T1000 (cell line): ENCODE measurements around the gene DSG3.

ENCODE experiments used
- DNase-seq: peaks from one replicate; lab custom pipeline; 2025; ENCODE audit warnings: mixed read lengths; lab: John Stamatoyannopoulos, UW

The DSG3 gene

GRCh38 chr18:31447530-31448191, at the start of gene DSG3:
DSG3 (plus strand) TSS chr18:31447741; CDS start chr18:31447878, 137 bp downstream.
- no peak for DNase-seq

GRCh38 chr18:31398191-31398590, 49.4 kb upstream of the DSG3 start:
- no peak for DNase-seq

- DNase-seq = peak; percentile 10
Observed at GRCh38 chr18:31399306-31400032, 48.1 kb upstream of the DSG3 start.

GRCh38 chr18:31401156-31402025, 46.1 kb upstream of the DSG3 start:
- no peak for DNase-seq

- no peak for DNase-seq
Observed at GRCh38 chr18:31402026-31402373, 45.5 kb upstream of the DSG3 start.

- DNase-seq = no peak
Observed at GRCh38 chr18:31403409-31403808, 44.1 kb upstream of the DSG3 start.

- DNase-seq = no peak
Observed at GRCh38 chr18:31407649-31408048, 39.9 kb upstream of the DSG3 start.

- no peak for DNase-seq
Observed at GRCh38 chr18:31409276-31409675, 38.3 kb upstream of the DSG3 start.

- no peak for DNase-seq
Observed at GRCh38 chr18:31410716-31411483, 36.6 kb upstream of the DSG3 start.

GRCh38 chr18:31413137-31413536, 34.4 kb upstream of the DSG3 start:
- no peak for DNase-seq

- DNase-seq = no peak
Observed at GRCh38 chr18:31417850-31418249, 29.7 kb upstream of the DSG3 start.

GRCh38 chr18:31419457-31419932, 28.0 kb upstream of the DSG3 start:
- no peak for DNase-seq

GRCh38 chr18:31420032-31420431, 27.5 kb upstream of the DSG3 start:
- no peak for DNase-seq

GRCh38 chr18:31420524-31420923, 27.0 kb upstream of the DSG3 start:
- no peak for DNase-seq

GRCh38 chr18:31424383-31424988, 23.1 kb upstream of the DSG3 start:
- no peak for DNase-seq

- no peak for DNase-seq
Observed at GRCh38 chr18:31426021-31426420, 21.5 kb upstream of the DSG3 start.

- DNase-seq = no peak
Observed at GRCh38 chr18:31426871-31427406, 20.6 kb upstream of the DSG3 start.

GRCh38 chr18:31428211-31428610, 19.3 kb upstream of the DSG3 start:
- DNase-seq = no peak

- no peak for DNase-seq
Observed at GRCh38 chr18:31429623-31430022, 17.9 kb upstream of the DSG3 start.

- no peak for DNase-seq
Observed at GRCh38 chr18:31430072-31430471, 17.5 kb upstream of the DSG3 start.

GRCh38 chr18:31430554-31430953, 17.0 kb upstream of the DSG3 start:
- no peak for DNase-seq
